HepG2 (cell line): Measurements from ENCODE around the gene ELF1. TPM values are rescaled to one million over a fixed set of nuclear protein-coding genes. Genes with fewer than 3 reads are reported as not detected.

ENCODE experiments used
- ATF7 ChIP-seq, 2 experiments: fragments of 450-650 bp in 1 of 2; sonication (generic) in 1 of 2; formaldehyde crosslinking in 1 of 2; IDR thresholded peaks; 2 replicates each; pipeline versions ENCODE4 v1.4.0 to v1.6.1; 2016 to 2020; ENCODE audit warnings: antibody characterized with exemption in 1 of 2, mild to moderate bottlenecking in 1 of 2, missing genetic modification reagents in 1 of 2
- CCAR2 ChIP-seq: fragments of 200-400 bp; formaldehyde crosslinking; optimal IDR thresholded peaks from 2 replicates; pipeline ENCODE3; 2018; ENCODE audit warnings: low read depth, mild to moderate bottlenecking, low read length, moderate library complexity
- ELF1 ChIP-seq: sonication (generic); formaldehyde crosslinking; IDR thresholded peaks from 2 replicates; pipeline ENCODE4 v1.4.0; 2020; ENCODE audit warnings: missing genetic modification reagents
- REPIN1 ChIP-seq: sonication (generic); formaldehyde crosslinking; IDR thresholded peaks from 2 replicates; pipeline ENCODE4 v1.8.0; 2022; ENCODE audit warnings: missing genetic modification reagents, low read depth, mild to moderate bottlenecking, borderline replicate concordance
- SIX4 ChIP-seq: sonication (generic); formaldehyde crosslinking; IDR thresholded peaks from 2 replicates; pipeline ENCODE4 v1.4.0; 2020; ENCODE audit warnings: missing genetic modification reagents
- SNAI1 ChIP-seq: sonication (generic); formaldehyde crosslinking; IDR thresholded peaks from 2 replicates; pipeline ENCODE4 v1.5.0; 2020; ENCODE audit warnings: mild to moderate bottlenecking, missing genetic modification reagents, borderline replicate concordance
- SP5 ChIP-seq: IDR thresholded peaks from 2 replicates; pipeline ENCODE4 v1.6.1; 2016; ENCODE audit warnings: low read depth, borderline replicate concordance
- ZEB1 ChIP-seq: IDR thresholded peaks from 2 replicates; pipeline ENCODE4 v1.6.1; 2012; ENCODE audit warnings: mild to moderate bottlenecking, low read depth, inconsistent platforms; ENCODE audit not compliant: insufficient replicate concordance
- ZNF572 ChIP-seq: sonication (generic); formaldehyde crosslinking; IDR thresholded peaks from 2 replicates; pipeline ENCODE4 v1.5.1; 2020; ENCODE audit warnings: mild to moderate bottlenecking, missing genetic modification reagents
- ZNF703 ChIP-seq: sonication (generic); formaldehyde crosslinking; IDR thresholded peaks from 2 replicates; pipeline ENCODE4 v1.5.1; 2020; ENCODE audit warnings: missing genetic modification reagents, mild to moderate bottlenecking, moderate library complexity, borderline replicate concordance
- ZNF713 ChIP-seq: sonication (generic); formaldehyde crosslinking; IDR thresholded peaks from 2 replicates; pipeline ENCODE4 v1.4.0; 2020; ENCODE audit warnings: mild to moderate bottlenecking, missing genetic modification reagents
- ZNF724P ChIP-seq: sonication (generic); formaldehyde crosslinking; IDR thresholded peaks from 2 replicates; pipeline ENCODE4 v1.8.0; 2022; ENCODE audit warnings: missing genetic modification reagents, borderline replicate concordance
- polyA plus RNA-seq, 8 experiments: library from polyadenylated mRNA; depleted of rRNA in 3 of 8; stranded (reverse) in 7 of 8; unstranded in 1 of 8; fragments of >200 nt; fragmentation: Illumina TruSeq in 4 of 8; extraction: Trizol in 4 of 8; gene quantifications; 2 replicates each; pipeline versions ENCODE4 v1.2.1 to v1.2.3, GENCODE V29; 2011 to 2016; ENCODE audit warnings: low read depth in 4 of 8, missing spikeins in 1 of 8, mixed read lengths in 1 of 8; ENCODE audit not compliant: insufficient read depth in 1 of 8
- total RNA-seq, 5 experiments: library from RNA; depleted of rRNA; stranded (reverse); fragments of >200 nt; fragmentation: Illumina TruSeq; extraction: Trizol; gene quantifications; 2 replicates each; pipeline ENCODE4 v1.2.3, GENCODE V29; 2016; ENCODE audit warnings: low read depth in 1 of 5
- TF ChIP-seq, protein P1 (sequence below): sonication (generic); formaldehyde crosslinking; IDR thresholded peaks from 2 replicates; pipeline ENCODE4 v1.4.0; 2020; ENCODE audit warnings: low read depth, mild to moderate bottlenecking, missing genetic modification reagents
- TF ChIP-seq, protein P2 (sequence below), 2 experiments: fragments of 450-650 bp in 1 of 2; sonication (generic) in 1 of 2; formaldehyde crosslinking in 1 of 2; IDR thresholded peaks; 2 replicates each; pipeline versions ENCODE4 v1.6.1 to v1.8.0; 2016 to 2022; ENCODE audit warnings: antibody characterized with exemption in 1 of 2, mild to moderate bottlenecking in 1 of 2, missing genetic modification reagents in 1 of 2

Gene ELF1
- total and polyA plus RNA-seq, 2 of the 13 experiments (the other 11 are each of a cell fraction or from before 2014, with no cell fraction given) = 24.6 to 71.5 TPM

DNA sequence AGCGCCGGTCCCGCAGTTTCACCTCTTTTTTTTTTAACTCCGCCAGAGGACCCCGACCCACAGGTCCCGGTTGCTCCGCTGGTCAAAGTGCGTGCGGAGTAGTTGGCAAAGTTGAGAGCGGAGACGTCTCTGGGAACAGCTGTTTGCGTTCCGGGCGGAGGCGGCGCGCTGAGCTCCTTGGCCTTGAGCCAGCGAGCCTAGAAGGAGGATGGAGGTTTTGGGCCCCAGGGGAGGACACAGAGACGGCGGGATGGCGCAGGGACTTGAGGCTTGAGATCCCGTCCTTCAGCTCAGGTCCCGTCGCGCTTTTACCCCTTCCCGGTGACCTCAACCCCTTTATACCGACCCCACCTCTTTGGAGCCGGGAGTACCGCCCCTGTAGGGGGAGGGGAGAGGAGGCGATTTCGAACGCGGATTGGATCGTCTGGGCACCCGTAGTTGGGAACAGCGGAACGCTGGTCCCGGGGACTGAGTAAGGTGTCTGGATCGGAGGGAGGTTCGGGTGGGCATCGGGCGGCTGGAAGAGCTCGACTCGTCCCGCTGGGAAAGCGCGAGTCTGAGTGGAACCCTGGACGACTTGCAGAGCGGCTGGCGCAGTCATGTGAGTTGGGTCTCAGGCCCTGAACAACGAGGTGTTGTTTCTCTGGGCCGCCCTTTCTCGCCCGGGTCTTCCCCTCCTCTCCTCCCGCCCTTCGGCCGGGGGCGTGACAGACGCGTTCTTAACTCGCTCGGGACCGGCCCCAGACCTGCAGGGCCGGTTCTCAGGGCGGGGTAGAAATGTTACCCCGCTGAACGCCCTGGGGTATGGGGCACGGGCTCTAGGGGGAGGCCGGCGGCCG lies 42.2 kb upstream of the ELF1 start, which contains the start of gene WBP4 (continued):
- TF ChIP-seq, protein P1, sequence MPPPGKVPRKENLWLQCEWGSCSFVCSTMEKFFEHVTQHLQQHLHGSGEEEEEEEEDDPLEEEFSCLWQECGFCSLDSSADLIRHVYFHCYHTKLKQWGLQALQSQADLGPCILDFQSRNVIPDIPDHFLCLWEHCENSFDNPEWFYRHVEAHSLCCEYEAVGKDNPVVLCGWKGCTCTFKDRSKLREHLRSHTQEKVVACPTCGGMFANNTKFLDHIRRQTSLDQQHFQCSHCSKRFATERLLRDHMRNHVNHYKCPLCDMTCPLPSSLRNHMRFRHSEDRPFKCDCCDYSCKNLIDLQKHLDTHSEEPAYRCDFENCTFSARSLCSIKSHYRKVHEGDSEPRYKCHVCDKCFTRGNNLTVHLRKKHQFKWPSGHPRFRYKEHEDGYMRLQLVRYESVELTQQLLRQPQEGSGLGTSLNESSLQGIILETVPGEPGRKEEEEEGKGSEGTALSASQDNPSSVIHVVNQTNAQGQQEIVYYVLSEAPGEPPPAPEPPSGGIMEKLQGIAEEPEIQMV (CRISPR knock-in tag) = peak; percentile 61; the same call in 1 of the 2 replicates
- TF ChIP-seq CCAR2 = peak; percentile 81
- TF ChIP-seq ZNF572 (CRISPR knock-in tag) = peak; percentile 60; the same call in 1 of the 2 replicates
- peak; percentile 62 for TF ChIP-seq ELF1 (CRISPR knock-in tag)
- TF ChIP-seq, protein P2, sequence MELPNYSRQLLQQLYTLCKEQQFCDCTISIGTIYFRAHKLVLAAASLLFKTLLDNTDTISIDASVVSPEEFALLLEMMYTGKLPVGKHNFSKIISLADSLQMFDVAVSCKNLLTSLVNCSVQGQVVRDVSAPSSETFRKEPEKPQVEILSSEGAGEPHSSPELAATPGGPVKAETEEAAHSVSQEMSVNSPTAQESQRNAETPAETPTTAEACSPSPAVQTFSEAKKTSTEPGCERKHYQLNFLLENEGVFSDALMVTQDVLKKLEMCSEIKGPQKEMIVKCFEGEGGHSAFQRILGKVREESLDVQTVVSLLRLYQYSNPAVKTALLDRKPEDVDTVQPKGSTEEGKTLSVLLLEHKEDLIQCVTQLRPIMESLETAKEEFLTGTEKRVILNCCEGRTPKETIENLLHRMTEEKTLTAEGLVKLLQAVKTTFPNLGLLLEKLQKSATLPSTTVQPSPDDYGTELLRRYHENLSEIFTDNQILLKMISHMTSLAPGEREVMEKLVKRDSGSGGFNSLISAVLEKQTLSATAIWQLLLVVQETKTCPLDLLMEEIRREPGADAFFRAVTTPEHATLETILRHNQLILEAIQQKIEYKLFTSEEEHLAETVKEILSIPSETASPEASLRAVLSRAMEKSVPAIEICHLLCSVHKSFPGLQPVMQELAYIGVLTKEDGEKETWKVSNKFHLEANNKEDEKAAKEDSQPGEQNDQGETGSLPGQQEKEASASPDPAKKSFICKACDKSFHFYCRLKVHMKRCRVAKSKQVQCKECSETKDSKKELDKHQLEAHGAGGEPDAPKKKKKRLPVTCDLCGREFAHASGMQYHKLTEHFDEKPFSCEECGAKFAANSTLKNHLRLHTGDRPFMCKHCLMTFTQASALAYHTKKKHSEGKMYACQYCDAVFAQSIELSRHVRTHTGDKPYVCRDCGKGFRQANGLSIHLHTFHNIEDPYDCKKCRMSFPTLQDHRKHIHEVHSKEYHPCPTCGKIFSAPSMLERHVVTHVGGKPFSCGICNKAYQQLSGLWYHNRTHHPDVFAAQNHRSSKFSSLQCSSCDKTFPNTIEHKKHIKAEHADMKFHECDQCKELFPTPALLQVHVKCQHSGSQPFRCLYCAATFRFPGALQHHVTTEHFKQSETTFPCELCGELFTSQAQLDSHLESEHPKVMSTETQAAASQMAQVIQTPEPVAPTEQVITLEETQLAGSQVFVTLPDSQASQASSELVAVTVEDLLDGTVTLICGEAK (IDR thresholded peaks at IDR 0.05) = no peak
- TF ChIP-seq, protein P2 (CRISPR knock-in tag; IDR thresholded peaks at IDR 0.05) = peak; percentile 74; the same call in 1 of the 2 replicates
- 0 out of 2 replicates have a peak, but pooled peaks have one; percentile 11 for TF ChIP-seq ZNF713
- peak; percentile 24 for TF ChIP-seq ZEB1
- TF ChIP-seq ZNF724P (CRISPR knock-in tag) = 0 out of 2 replicates have a peak, but pooled peaks have one; percentile 14
- TF ChIP-seq SNAI1 = no peak
- no peak; the same call in 1 of the 2 replicates for TF ChIP-seq ZNF703 (CRISPR knock-in tag)
- no peak for TF ChIP-seq REPIN1 (CRISPR knock-in tag)
- peak; percentile 15; the same call in 1 of the 2 replicates for TF ChIP-seq ATF7 (IDR thresholded peaks at IDR 0.05)
- peak; percentile 56; the same call in 1 of the 2 replicates for TF ChIP-seq ATF7 (CRISPR knock-in tag; IDR thresholded peaks at IDR 0.05)
- peak; percentile 16; the same call in 1 of the 2 replicates for TF ChIP-seq SIX4 (CRISPR knock-in tag)
- peak; percentile 92 for TF ChIP-seq SP5
